Measurements from ENCODE around the gene CNPPD1. TPM values are rescaled to one million over a fixed set of nuclear protein-coding genes. Genes with fewer than 3 reads are reported as not detected.

CNPPD1 gene
- total RNA-seq, 4 donors from 2014 or later, result 14.0 to 94.0 (median 77.4) TPM

DNA sequence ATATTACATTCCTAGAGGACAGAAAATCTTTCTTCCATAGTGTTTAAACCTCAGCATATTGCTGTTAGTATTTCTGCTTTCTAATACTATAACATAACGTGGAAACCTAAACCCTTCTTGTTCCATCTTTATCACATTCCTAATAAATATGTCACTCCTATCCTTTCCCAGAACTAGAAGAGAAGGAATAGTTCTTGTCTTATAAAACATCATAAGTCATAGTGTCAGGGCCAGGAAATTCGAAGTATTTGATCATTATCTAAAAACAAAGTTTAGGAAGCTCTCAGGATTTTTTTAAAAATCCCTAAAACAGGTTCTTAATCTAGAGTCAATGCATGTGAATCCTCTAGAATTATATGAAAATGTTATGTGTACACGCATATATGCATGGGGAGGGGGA is 18.1 kb downstream of the CNPPD1 start:
- no peak for TF ChIP-seq POLR2A (IDR thresholded peaks at IDR 0.05)
- TF ChIP-seq, protein P1, sequence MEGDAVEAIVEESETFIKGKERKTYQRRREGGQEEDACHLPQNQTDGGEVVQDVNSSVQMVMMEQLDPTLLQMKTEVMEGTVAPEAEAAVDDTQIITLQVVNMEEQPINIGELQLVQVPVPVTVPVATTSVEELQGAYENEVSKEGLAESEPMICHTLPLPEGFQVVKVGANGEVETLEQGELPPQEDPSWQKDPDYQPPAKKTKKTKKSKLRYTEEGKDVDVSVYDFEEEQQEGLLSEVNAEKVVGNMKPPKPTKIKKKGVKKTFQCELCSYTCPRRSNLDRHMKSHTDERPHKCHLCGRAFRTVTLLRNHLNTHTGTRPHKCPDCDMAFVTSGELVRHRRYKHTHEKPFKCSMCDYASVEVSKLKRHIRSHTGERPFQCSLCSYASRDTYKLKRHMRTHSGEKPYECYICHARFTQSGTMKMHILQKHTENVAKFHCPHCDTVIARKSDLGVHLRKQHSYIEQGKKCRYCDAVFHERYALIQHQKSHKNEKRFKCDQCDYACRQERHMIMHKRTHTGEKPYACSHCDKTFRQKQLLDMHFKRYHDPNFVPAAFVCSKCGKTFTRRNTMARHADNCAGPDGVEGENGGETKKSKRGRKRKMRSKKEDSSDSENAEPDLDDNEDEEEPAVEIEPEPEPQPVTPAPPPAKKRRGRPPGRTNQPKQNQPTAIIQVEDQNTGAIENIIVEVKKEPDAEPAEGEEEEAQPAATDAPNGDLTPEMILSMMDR (IDR thresholded peaks at IDR 0.05), result no peak
- DNase-seq, result no peak

DNA sequence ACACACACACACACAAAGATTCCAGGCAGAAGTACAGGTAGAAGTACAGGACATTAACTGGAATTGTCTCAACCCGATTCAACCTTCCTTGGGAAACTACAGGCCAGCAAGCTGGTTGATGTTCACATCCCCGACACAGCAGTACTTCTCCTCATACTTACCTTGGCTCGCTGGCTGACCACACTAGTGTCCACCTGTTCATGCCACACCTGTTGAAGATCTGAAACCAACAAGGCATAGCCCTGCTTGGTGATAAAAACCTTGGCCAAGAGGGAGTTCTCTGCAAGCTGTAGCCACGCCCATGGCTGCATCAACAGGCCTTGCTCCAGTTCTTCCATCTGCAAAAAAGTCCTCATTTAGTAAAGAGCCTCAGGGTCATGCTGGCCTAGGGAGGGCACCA is 18.7 kb downstream of the CNPPD1 start:
- Histone ChIP-seq H3K4me3 (no peak overlapping the region), H3K9me3 (no peaks in the 10 kb centered on the region), H3K36me3 (peaks cover 0 to 37% (median 0%) of the 10 kb centered on the region in 3 donors), H3K27ac (no peak overlapping the region), H3K27me3 (no peaks in the 10 kb centered on the region), H3K4me1 (peaks cover 0 to 10% (median 4%) of the 10 kb centered on the region in 4 donors)
- TF ChIP-seq, protein P1 (IDR thresholded peaks at IDR 0.05), result no peak
- no peak for TF ChIP-seq POLR2A (IDR thresholded peaks at IDR 0.05)
- peak in 1 of 3 donors; percentile 41 for DNase-seq

More for the DNA sequence above, 18.1 kb downstream of the CNPPD1 start:
- Histone ChIP-seq H3K9me3 (no peaks in the 10 kb centered on the region), H3K27ac (no peak overlapping the region), H3K27me3 (no peaks in the 10 kb centered on the region), H3K36me3 (peaks cover 0 to 32% (median 0%) of the 10 kb centered on the region in 3 donors), H3K4me1 (peaks cover 0 to 10% (median 4%) of the 10 kb centered on the region in 4 donors), H3K4me3 (no peak overlapping the region)

DNA sequence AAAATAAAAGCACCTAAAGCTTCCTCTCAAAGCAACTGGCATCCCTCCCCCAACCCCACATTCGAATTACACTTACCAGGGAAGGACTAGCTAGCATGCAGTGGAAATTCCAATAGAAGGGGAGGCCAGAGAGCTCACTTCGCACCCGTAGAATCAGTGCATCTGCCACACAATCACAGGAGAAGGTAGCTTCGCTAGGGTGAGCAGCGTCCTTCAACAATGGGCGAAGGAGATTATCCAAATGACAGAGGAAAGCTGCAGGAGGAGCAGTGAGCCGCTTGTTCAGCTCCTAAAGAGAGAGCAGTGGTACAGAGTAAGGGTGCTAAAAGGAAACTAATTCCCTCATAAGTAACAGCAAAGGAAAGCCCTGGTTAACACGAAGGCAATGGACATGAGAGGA is 19.3 kb downstream of the CNPPD1 start:
- no peak for DNase-seq
- peaks cover 0 to 40% (median 0%) of the 10 kb centered on the region in 3 donors for H3K36me3 ChIP-seq
- TF ChIP-seq, protein P1 (IDR thresholded peaks at IDR 0.05), result no peak
- no peak for TF ChIP-seq POLR2A (IDR thresholded peaks at IDR 0.05)

DNA sequence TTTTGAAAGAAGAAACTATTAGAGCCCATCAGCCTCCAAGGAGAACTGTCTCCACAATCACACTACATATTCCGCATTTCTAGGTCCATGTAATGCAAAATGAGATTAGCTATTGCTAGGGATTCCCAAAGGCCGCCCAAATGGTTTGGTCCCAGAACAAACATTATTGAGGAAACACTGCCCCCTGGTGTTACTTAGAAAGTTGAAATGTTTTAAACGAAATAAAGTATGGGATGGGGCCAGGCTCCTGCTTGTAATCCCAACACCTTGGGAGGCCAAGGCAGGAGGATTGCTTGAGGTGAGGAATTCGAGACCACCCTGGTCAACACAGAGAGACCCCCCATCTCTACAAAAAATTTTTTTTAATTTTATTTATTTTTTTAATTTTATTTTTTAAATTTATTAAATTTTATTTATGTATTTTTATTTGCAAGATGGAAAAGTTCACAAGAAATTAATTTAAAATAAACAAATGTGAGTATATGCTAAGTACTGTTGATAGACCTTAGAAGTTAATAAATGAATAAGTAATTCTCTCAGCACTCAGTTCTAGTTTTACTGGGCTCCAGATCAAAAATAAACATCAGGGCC is 21.6 kb downstream of the CNPPD1 start:
- Histone ChIP-seq H3K36me3 (peaks cover 0 to 40% (median 0%) of the 10 kb centered on the region in 3 donors), H3K4me1 (peaks cover 0 to 6% (median 2%) of the 10 kb centered on the region in 4 donors), H3K4me3 (no peak overlapping the region), H3K9me3 (no peaks in the 10 kb centered on the region), H3K27ac (no peak overlapping the region), H3K27me3 (no peaks in the 10 kb centered on the region)
- no peak for TF ChIP-seq POLR2A (IDR thresholded peaks at IDR 0.05)
- TF ChIP-seq, protein P1 (IDR thresholded peaks at IDR 0.05), result peak; percentile 43 to 88 (median 78)
- peak in 1 of 3 donors; percentile 68 for DNase-seq

More for the DNA sequence above, 19.3 kb downstream of the CNPPD1 start:
- H3K9me3 ChIP-seq, result no peaks in the 10 kb centered on the region
- H3K4me1 ChIP-seq, result peaks cover 0 to 10% (median 4%) of the 10 kb centered on the region in 4 donors
- no peak overlapping the region for H3K27ac ChIP-seq
- H3K27me3 ChIP-seq, result no peaks in the 10 kb centered on the region
- no peak overlapping the region for H3K4me3 ChIP-seq

DNA sequence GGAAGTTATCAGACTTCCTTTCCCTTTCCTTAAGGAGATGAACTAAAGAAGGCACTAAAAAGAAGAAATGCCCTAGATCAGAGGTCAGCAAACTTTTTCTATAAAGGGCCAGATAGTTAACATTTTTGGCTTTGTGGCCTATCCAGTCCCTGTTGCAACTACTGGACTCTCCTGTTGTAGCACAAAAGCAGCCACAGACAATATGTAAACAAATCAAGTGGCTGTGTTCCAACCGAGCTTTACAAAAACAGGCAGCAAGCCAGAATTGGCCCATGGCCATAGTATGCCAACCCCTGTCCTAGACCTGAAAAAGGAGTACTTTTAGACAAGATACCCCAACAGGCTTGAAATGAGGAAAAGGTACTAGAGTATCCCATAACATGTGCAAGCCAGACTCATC is 27.1 kb downstream of the CNPPD1 start:
- peaks cover 0 to 51% (median 0%) of the 10 kb centered on the region in 3 donors for H3K36me3 ChIP-seq
- H3K9me3 ChIP-seq, result no peaks in the 10 kb centered on the region
- no peak for TF ChIP-seq POLR2A (IDR thresholded peaks at IDR 0.05)
- TF ChIP-seq, protein P1 (IDR thresholded peaks at IDR 0.05), result no peak
- no peak overlapping the region for H3K27ac ChIP-seq
- H3K27me3 ChIP-seq, result no peaks in the 10 kb centered on the region
- no peak overlapping the region for H3K4me3 ChIP-seq
- H3K4me1 ChIP-seq, result no peaks in the 10 kb centered on the region
- DNase-seq, result no peak
